ENCODE data around the gene BOD1.

BOD1 gene

DNA sequence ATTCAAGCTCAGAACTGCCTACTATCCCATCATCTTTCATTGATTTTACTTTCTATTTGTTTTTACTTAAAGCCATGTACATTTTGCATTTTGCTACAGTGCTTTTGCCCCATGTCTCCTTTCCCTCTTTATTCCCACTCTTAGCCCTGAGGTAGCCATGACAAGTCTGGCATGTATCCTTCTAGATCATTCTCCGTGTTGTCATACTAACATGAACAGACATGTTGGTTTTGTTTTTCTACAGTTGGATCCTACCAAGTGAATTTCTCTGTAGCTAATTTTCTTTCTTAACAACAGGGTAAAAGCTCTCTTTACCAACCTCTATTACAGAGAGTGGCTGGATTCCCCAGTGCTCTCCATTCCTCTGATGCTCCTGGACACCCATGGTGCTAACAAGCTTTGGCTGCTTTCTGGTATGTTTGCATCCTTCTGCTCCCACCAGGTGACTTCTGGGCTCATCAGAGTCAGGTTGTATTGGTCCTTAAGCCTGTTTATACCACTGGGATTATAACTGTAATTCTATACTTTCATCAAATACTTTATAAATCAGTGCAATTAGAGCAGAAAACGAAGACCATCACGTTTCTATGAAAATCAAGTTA is 38.8 kb upstream of the BOD1 start:
- no peaks in the 10 kb centered on the region for H3K36me3 ChIP-seq (ENCODE audit: low read depth)
- no peaks in the 10 kb centered on the region for H3K27me3 ChIP-seq (ENCODE audit: insufficient read depth, poor library complexity, severe bottlenecking)
- ATAC-seq (ENCODE audit: low read depth) = no peak
- no peak overlapping the region for H3K4me3 ChIP-seq (ENCODE audit: severe bottlenecking)
- H3K4me1 ChIP-seq (ENCODE audit: insufficient read depth, poor library complexity, severe bottlenecking) = no peaks in the 10 kb centered on the region
- peaks cover 4% of the 10 kb centered on the region for H3K9me3 ChIP-seq (ENCODE audit: severe bottlenecking)
- H3K27ac ChIP-seq (ENCODE audit: poor library complexity, severe bottlenecking) = no peak overlapping the region
- TF ChIP-seq, protein P1, sequence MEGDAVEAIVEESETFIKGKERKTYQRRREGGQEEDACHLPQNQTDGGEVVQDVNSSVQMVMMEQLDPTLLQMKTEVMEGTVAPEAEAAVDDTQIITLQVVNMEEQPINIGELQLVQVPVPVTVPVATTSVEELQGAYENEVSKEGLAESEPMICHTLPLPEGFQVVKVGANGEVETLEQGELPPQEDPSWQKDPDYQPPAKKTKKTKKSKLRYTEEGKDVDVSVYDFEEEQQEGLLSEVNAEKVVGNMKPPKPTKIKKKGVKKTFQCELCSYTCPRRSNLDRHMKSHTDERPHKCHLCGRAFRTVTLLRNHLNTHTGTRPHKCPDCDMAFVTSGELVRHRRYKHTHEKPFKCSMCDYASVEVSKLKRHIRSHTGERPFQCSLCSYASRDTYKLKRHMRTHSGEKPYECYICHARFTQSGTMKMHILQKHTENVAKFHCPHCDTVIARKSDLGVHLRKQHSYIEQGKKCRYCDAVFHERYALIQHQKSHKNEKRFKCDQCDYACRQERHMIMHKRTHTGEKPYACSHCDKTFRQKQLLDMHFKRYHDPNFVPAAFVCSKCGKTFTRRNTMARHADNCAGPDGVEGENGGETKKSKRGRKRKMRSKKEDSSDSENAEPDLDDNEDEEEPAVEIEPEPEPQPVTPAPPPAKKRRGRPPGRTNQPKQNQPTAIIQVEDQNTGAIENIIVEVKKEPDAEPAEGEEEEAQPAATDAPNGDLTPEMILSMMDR (IDR thresholded peaks at IDR 0.05; ENCODE audit: poor library complexity, severe bottlenecking) = no peak
- no peak for DNase-seq (ENCODE audit: low spot score)

DNA sequence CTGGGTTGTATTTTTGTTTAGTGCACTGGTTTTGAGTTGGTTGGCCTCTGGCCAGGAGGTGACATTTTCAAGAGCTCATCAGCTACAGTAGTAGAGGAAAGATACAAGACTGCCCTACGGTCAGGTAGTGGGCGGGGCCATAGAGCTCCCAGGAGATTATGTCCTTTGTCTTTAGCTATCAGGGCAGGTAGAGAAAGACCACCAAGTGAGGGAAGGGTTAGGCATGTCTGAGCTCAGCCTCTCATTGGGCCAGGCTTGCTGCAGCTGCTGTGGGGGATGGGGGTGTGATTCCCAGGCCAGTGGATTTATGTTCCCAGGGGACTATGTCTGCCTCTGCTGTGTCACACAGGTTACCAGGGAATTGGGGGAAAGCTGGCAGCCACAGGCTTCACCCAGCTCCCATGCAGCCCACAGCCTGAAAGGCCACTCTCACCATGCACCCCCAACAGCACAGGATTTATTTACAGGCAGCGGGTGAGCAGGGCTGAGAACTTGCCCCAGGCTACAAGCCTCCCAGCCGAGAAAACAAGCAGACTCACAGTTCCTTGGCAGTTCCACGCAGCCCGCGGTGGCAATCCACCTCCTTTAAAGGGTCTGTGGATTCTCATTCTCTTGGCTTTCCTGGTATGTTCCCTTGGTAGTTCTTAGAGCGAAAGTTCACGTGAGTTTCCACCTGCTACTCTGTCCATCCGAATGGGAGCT is 37.5 kb upstream of the BOD1 start:
- TF ChIP-seq, protein P1 (IDR thresholded peaks at IDR 0.05; ENCODE audit: poor library complexity, severe bottlenecking) = no peak
- Histone ChIP-seq H3K4me3 (ENCODE audit: severe bottlenecking) (no peak overlapping the region), H3K4me1 (ENCODE audit: insufficient read depth, poor library complexity, severe bottlenecking) (no peaks in the 10 kb centered on the region), H3K27ac (ENCODE audit: poor library complexity, severe bottlenecking) (no peak overlapping the region), H3K9me3 (ENCODE audit: severe bottlenecking) (peaks cover 4% of the 10 kb centered on the region), H3K27me3 (ENCODE audit: insufficient read depth, poor library complexity, severe bottlenecking) (no peaks in the 10 kb centered on the region), H3K36me3 (ENCODE audit: low read depth) (no peaks in the 10 kb centered on the region)
- no peak for ATAC-seq (ENCODE audit: low read depth)
- no peak for DNase-seq (ENCODE audit: low spot score)

DNA sequence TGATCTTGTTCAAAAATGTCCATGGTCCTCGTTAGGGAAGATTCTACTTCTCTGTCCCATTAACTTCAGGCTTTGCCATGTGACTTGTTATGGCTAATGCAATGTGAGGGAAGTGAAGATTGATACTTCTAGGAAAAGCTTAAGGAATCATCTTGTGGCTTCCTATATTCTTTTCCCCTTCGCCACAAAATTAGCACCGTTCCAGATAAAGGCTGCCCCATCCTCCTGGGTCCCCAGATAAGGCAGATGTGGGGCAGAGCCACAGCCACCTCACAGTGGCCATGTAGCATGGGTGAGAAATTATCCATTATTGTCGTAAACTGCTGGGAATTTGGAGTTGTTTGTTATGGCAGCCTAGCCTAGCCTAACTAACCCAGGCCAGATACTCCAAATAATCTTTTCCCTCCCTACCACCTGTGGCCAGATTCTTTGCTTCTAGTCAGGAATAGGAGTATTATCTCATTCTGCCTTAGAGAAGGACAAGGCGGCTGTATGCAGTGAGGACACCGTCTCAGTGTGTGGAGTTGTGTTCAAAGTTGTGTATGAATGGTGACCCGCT is 31.9 kb upstream of the BOD1 start:
- Histone ChIP-seq H3K36me3 (ENCODE audit: low read depth) (no peaks in the 10 kb centered on the region), H3K27ac (ENCODE audit: poor library complexity, severe bottlenecking) (no peak overlapping the region), H3K4me3 (ENCODE audit: severe bottlenecking) (no peak overlapping the region), H3K9me3 (ENCODE audit: severe bottlenecking) (peaks cover 4% of the 10 kb centered on the region), H3K27me3 (ENCODE audit: insufficient read depth, poor library complexity, severe bottlenecking) (no peaks in the 10 kb centered on the region), H3K4me1 (ENCODE audit: insufficient read depth, poor library complexity, severe bottlenecking) (no peaks in the 10 kb centered on the region)
- TF ChIP-seq, protein P1 (IDR thresholded peaks at IDR 0.05; ENCODE audit: poor library complexity, severe bottlenecking) = no peak
- peak; percentile 6 for DNase-seq (ENCODE audit: low spot score)
- no peak for ATAC-seq (ENCODE audit: low read depth)

DNA sequence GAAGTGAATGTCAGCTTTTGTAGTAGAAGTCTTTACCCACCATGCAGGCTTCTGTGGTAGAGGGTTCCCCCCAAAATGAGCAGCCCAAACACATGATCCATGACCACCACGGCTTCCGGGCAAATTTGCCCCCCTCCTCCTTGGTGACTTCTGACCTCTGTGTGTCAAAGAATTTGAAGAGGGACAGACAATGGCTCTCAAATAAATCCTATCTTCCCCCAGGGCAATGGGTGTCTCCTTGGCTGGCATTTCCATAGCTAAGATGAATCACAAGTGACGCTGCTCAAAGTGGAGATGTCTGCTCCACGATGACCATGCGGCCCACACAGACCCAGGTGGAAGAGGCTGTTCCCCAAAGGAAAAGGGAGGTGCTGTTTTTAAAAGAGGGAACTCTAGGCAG is 30.2 kb upstream of the BOD1 start:
- Histone ChIP-seq H3K4me3 (ENCODE audit: severe bottlenecking) (no peak overlapping the region), H3K27me3 (ENCODE audit: insufficient read depth, poor library complexity, severe bottlenecking) (no peaks in the 10 kb centered on the region), H3K9me3 (ENCODE audit: severe bottlenecking) (no peaks in the 10 kb centered on the region), H3K27ac (ENCODE audit: poor library complexity, severe bottlenecking) (no peak overlapping the region), H3K4me1 (ENCODE audit: insufficient read depth, poor library complexity, severe bottlenecking) (no peaks in the 10 kb centered on the region), H3K36me3 (ENCODE audit: low read depth) (no peaks in the 10 kb centered on the region)
- DNase-seq (ENCODE audit: low spot score) = peak; percentile 26
- no peak for ATAC-seq (ENCODE audit: low read depth)
- TF ChIP-seq, protein P1 (IDR thresholded peaks at IDR 0.05; ENCODE audit: poor library complexity, severe bottlenecking) = no peak
